ENCODE data around the gene PNPLA7.

The PNPLA7 gene

GRCh38 chr9:137438591-137439157 is 111.5 kb downstream of the PNPLA7 start:
- Histone ChIP-seq H3K9ac (ENCODE audit: insufficient read length) (no peak overlapping the region), H3K9me3 (ENCODE audit: low read depth, low read length) (no peaks in the 10 kb centered on the region)
- TF ChIP-seq POLR2AphosphoS5 (IDR thresholded peaks at IDR 0.05; ENCODE audit: borderline replicate concordance, low read depth, low read length) (no peak), FOXP2 (optimal IDR thresholded peaks at IDR 0.05; ENCODE audit: control extremely low read depth, extremely low read length, insufficient read depth) (no peak), EZH2 (IDR thresholded peaks at IDR 0.05) (no peak)

GRCh38 chr9:137437691-137438590 is 112.3 kb downstream of the PNPLA7 start:
- Histone ChIP-seq H3K27ac (no peak overlapping the region), H3K9me3 (ENCODE audit: low read depth, low read length) (no peaks in the 10 kb centered on the region), H3K4me3 (no peak overlapping the region), H3K9ac (ENCODE audit: insufficient read length) (no peak overlapping the region), H3K36me3 (ENCODE audit: insufficient read depth, low read length) (no peaks in the 10 kb centered on the region)
- no peak for DNase-seq (ENCODE audit: low read depth, low spot score)
- no peak for TF ChIP-seq FOXP2 (optimal IDR thresholded peaks at IDR 0.05; ENCODE audit: control extremely low read depth, extremely low read length, insufficient read depth)
- no peak for TF ChIP-seq EZH2 (IDR thresholded peaks at IDR 0.05)
- no peak for TF ChIP-seq POLR2AphosphoS5 (IDR thresholded peaks at IDR 0.05; ENCODE audit: borderline replicate concordance, low read depth, low read length)

More at GRCh38 chr9:137438591-137439157, 111.5 kb downstream of the PNPLA7 start:
- Histone ChIP-seq H3K27ac (no peak overlapping the region), H3K4me3 (no peak overlapping the region), H3K36me3 (ENCODE audit: insufficient read depth, low read length) (no peaks in the 10 kb centered on the region)
- DNase-seq (ENCODE audit: low read depth, low spot score): no peak

DNA sequence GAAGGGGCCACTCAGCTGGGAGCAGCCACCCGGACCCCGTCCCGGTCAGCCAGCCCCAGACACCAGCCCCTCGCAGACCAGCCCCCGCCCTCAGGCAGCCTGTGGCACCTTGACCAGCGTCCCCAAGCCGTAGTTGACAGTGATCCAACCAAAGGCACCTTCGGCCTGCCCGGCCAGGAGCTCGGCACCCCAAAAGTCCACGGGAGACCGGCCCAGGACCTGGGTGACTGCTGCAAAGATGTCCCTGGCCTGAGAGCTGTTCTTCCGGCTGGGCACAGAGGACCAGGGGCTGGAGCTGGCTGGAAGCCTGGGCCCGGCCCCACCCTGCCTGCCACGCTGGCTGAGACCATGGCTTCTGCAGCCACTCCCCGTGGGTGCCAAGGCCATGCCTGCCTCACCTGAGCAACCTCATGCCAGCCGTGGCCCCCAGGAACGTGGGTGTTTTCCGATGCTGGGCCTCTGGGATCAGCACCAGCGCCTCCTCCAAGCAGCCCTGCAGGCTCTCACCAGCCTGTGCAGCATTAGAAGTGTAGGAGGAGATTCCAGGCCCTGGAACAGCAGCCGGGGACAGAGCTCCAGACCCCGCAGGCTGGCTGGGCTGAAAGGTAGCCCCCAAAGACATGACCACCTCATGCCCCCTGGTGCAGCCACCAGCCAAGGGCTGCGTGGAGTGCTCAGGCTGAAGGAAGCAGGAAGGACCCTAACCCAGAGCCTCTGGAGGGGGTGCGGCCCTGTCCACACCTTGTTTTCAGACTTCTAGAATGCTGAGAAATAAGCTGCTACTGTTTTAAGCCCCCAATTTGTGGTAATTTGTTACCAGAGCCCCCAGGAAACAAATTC is 113.2 kb downstream of the PNPLA7 start:
- H3K9ac ChIP-seq (ENCODE audit: insufficient read length): no peak overlapping the region
- H3K36me3 ChIP-seq (ENCODE audit: insufficient read depth, low read length): no peaks in the 10 kb centered on the region
- H3K27ac ChIP-seq: no peak overlapping the region
- DNase-seq (ENCODE audit: low read depth, low spot score): no peak
- H3K4me3 ChIP-seq: no peak overlapping the region
- no peaks in the 10 kb centered on the region for H3K9me3 ChIP-seq (ENCODE audit: low read depth, low read length)
- TF ChIP-seq FOXP2 (optimal IDR thresholded peaks at IDR 0.05; ENCODE audit: control extremely low read depth, extremely low read length, insufficient read depth) (no peak), EZH2 (IDR thresholded peaks at IDR 0.05) (no peak), POLR2AphosphoS5 (IDR thresholded peaks at IDR 0.05; ENCODE audit: borderline replicate concordance, low read depth, low read length) (no peak)

- Histone ChIP-seq H3K4me3 (no peak overlapping the region), H3K9ac (ENCODE audit: insufficient read length) (no peak overlapping the region), H3K9me3 (ENCODE audit: low read depth, low read length) (no peaks in the 10 kb centered on the region), H3K36me3 (ENCODE audit: insufficient read depth, low read length) (no peaks in the 10 kb centered on the region), H3K27ac (no peak overlapping the region)
- TF ChIP-seq EZH2 (IDR thresholded peaks at IDR 0.05): no peak
- no peak for TF ChIP-seq FOXP2 (optimal IDR thresholded peaks at IDR 0.05; ENCODE audit: control extremely low read depth, extremely low read length, insufficient read depth)
- no peak for TF ChIP-seq POLR2AphosphoS5 (IDR thresholded peaks at IDR 0.05; ENCODE audit: borderline replicate concordance, low read depth, low read length)
- DNase-seq (ENCODE audit: low read depth, low spot score): no peak
These were observed 114.0 kb downstream of the PNPLA7 start for GRCh38 chr9:137435980-137436760.

- H3K27ac ChIP-seq: no peak overlapping the region
- H3K9ac ChIP-seq (ENCODE audit: insufficient read length): no peak overlapping the region
- no peaks in the 10 kb centered on the region for H3K9me3 ChIP-seq (ENCODE audit: low read depth, low read length)
- no peak for DNase-seq (ENCODE audit: low read depth, low spot score)
- H3K36me3 ChIP-seq (ENCODE audit: insufficient read depth, low read length): no peaks in the 10 kb centered on the region
- no peak for TF ChIP-seq EZH2 (IDR thresholded peaks at IDR 0.05)
- TF ChIP-seq POLR2AphosphoS5 (IDR thresholded peaks at IDR 0.05; ENCODE audit: borderline replicate concordance, low read depth, low read length): no peak
- TF ChIP-seq FOXP2 (optimal IDR thresholded peaks at IDR 0.05; ENCODE audit: control extremely low read depth, extremely low read length, insufficient read depth): no peak
- no peak overlapping the region for H3K4me3 ChIP-seq
These were observed 114.8 kb downstream of the PNPLA7 start for GRCh38 chr9:137435381-137435891.

- no peaks in the 10 kb centered on the region for H3K36me3 ChIP-seq (ENCODE audit: insufficient read depth, low read length)
- no peak overlapping the region for H3K27ac ChIP-seq
- H3K9me3 ChIP-seq (ENCODE audit: low read depth, low read length): no peaks in the 10 kb centered on the region
- no peak for DNase-seq (ENCODE audit: low read depth, low spot score)
- H3K9ac ChIP-seq (ENCODE audit: insufficient read length): no peak overlapping the region
- H3K4me3 ChIP-seq: no peak overlapping the region
- TF ChIP-seq EZH2 (IDR thresholded peaks at IDR 0.05): no peak
- no peak for TF ChIP-seq FOXP2 (optimal IDR thresholded peaks at IDR 0.05; ENCODE audit: control extremely low read depth, extremely low read length, insufficient read depth)
- TF ChIP-seq POLR2AphosphoS5 (IDR thresholded peaks at IDR 0.05; ENCODE audit: borderline replicate concordance, low read depth, low read length): no peak
These were observed 115.5 kb downstream of the PNPLA7 start for GRCh38 chr9:137434498-137435380.

All from SK-N-MC (cell line).